CD4-positive, alpha-beta T cell treated with Interleukin-10 for 1 hour (primary cell): ENCODE measurements around the gene TMCO4.

Experiments used
- DNase-seq: peaks from one replicate; pipeline ENCODE4 v3.0.0-alpha.2; 2020

Gene TMCO4

DNA sequence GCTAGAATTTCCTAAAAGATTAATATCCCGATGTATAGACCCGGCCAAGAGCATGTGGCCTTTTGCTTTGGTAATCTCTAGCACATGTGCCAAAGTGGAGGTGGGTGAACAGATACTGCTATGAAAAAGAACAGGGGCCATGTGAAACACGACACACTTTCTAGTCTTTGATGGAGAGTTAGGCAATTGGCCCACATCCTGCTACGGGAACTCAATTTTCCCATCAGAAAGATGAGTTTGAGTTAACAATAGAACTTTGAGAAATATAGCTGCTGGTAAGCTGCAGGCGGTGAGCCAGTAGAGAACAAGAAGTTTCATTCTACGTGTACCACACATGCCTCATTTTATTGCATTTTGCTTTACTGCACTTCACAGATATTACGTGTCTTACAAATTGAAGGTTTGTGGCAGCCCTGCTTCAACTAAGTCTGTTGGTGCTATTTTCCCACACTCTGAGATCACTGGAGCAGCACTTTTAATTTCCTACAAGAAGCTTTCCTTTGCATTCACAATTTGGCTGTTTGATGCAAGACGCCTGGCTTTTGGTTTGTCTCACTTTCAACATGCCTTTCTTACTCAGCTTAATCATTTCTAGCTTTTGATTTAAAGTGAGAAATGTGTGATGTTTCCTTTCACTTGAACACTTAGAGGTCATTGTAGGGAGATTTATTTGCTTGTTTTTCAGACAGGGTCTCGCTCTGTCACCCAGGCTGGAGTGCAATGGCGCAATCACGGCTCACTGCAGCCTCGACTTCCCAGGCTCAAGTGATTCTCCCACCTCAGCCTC, 88.7 kb downstream of the TMCO4 start:
- DNase-seq = no peak

DNA sequence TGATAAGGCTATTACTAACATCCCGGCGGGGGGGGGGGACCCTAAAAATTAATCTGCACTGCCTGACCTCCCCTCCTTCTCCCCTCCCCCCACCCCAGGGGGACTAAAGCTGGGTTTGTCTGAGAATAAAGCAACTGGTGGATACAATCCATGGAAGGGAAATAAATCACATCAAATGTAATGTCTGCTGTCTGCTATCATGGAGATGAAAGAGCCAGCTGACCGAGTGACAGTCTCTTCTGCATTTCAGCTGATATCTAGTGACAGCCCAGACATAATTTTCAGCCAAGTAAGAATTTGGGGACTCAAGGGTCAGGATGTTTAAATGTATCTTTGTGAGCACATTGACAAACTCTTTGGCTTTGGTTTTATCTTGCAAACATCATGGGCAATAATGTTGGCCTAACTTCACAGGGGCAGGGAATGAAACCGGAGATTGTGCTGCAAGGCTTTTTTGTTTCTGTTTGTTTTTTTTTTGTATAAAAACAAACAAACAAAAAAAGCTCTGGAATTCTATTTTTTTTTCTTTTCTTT, 90.4 kb downstream of the TMCO4 start:
- DNase-seq = no peak

DNA sequence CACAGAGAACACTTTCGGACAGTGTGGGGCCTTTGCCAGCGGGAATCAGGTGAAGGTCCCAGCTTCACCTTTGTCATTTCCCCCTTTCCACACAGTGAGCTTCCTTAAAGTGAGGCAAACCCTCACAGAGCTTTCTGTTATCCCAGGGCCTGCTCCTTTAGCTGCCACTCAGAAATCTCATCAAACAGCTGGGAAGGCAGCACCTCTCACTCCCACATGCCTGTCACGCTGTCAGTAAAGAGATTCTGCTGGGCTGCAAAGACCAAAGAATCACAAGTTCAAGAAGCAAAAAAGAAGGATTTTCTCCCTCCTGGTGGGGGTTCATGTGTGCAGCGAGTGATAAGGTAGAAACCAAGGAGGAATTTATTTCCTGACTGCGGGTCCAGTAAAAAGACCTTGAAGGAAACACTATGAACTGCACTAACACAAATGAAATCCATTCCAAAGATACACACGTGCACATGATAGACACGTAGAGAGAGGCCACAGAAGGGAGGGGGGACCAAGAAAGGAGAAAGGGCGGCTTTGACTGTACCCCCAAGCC, 91.1 kb downstream of the TMCO4 start:
- DNase-seq = no peak

DNA sequence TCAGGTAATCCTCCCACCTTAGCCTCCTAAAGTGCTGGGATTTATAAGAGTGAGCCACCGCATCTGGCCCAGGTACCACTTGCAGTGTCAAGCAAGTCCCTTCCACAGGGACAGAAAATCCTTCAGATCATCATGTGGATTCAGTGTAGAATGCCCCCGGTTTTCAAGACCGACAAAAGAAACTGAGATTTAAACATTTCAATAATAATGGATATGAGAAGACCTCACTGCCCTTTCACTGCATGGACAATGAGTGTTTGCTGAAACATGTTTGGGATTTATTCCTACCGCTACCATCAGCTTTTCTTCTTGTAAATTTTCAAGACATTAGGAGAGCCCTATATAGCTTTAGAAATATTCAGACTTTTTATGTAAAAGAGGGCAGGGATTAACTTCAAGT, 93.6 kb downstream of the TMCO4 start:
- DNase-seq = no peak

DNA sequence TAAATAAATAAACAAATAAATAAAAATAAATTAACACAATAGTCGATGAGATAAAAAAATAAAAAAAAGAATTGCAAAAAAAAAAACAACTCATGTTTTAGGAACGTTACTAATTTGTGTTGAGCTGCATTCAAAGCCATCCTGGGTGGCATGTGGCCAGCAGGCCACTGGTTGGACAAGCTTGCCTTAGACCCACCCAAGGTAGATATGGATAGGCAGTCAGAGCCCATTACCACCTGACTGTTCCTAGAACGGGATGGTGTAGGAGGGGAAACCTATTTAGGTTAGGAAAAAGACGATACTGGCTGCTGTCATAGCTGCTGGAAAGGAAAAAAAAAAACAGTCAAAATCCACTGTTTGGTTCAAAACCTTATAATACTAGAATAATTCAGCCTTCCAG, 94.3 kb downstream of the TMCO4 start:
- DNase-seq = no peak

DNA sequence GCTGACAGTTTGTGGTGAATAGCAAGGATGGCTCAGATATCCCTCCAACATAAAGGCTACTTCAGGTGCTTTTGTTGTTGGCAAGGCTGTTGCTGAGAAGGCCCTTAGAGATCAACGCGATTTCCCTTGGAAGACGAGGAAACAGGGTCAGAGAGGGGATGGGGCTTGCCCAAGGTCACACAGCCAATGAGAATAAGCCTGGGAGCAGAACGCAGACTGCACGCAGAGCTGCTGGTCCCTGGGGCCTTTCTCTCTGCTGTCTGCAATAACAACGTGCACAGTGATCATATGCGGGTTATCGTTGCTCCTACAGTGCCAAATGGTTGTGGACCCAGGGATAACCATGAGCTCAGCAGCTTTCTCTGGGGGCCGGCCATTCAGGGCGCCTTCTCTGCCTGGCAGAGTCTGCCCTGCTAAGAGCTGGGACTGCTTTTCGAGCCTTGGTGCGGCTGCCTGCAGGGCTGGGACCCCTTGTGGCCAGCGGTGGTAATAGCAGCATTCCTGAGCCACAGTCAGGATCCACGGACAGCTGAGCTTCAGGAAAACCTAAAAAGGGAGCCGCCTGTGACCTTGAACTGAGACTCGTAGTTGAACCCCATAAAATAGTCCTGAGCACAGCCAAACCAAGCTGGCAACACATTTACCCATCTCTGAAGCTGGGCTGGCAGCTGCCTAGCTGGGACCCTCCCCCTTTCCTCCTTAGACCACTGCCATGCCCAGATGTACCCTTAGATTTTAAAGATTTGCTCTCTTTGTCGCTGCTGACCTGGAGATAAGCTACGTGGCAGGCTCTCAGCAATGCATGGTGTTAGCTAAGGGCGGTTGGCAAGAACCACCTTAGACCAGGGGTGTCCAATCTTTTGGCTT, 95.2 kb downstream of the TMCO4 start:
- DNase-seq = peak; percentile 64

DNA sequence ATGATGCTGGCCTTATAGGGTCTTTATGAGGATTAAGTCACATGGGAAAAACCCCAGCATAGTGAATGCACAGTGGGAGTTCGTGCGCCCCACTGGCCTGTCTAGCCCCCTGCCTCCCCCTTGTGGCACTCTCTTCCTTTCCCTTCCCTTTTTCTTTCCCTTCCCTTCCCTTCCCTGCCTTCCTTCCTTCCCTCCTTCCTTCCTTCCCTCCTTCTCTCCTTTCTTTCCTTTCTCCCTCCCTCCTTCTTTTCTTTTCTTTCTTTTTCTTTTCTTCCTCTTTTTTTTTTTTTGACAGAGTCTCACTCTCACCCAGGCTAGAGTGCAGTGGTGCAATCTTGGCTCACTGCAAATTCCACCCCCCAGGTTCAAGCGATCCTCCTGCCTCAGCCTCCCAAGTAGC, 96.4 kb downstream of the TMCO4 start:
- DNase-seq = no peak

DNA sequence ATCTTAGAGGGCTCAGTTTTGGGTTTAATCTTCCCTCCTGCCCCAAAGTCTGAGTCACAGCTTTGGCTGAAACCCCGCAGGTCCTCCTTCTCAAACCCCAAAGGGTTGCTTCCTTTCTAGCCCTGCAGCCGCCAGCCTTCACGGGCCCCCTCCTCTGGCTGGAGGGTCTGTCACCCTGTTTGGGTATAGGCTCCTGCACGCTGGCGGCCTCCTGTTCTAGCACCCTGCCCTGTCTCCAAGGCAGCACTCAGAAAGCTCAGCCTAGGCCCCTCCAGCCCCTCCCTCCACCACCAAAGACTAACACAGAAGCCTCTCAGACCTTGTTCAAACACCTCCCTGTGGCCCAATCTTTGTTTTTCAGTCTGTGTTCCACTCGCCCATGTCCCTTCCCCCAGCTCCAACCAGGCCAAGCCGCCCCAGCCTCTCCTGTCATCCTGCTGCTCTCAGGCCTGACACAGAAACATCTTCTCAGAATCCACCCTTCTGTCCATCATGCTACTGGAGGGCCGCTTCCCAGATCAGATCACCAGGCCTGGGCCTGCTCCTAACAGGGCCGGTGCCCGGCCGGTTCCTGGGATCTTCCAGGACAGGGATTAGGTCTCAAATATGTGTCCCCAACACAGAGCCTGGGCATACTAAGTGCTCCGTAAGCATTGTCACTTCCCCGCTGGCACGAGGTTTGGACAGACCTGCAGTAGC, 99.5 kb downstream of the TMCO4 start:
- DNase-seq = no peak

DNA sequence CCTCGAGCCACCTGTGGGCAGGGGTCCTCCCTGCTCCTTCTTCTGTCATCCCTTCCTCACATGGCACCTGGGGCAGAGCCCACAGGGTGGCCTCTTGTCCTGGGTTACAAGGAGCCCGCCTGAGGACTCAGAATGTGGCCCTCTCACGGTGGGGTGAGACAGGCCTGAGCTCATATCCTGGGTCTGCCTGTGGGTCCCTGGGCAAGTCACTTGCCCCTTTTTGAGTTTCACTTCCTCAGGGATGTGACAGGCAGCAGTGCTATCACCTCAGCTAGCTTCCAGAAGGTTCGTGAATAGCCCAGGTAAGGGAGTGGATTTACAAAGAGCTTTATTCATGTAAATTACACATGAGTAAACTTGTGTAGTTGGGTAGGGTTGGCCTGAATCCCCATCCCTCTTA, 101.5 kb downstream of the TMCO4 start:
- DNase-seq = no peak

DNA sequence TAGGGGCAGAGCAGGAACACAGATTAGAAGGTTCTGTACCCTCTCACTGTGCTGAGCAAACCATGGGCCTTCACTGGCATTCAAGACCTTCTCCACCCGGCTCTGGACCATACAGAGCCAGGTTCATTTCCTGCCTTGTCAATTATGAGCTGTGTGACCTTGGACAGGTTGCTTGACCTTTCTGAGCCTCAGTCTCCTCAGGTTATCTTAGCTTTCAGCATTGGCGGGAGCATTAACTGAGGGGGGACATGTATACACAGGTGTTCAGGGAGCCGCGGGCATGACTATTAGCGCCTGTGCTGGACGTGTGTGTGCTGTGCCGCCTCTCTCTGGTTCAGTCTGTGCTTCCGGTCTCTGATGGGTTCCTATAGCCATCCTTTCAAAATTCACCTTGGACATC, 102.9 kb downstream of the TMCO4 start:
- DNase-seq = no peak

DNA sequence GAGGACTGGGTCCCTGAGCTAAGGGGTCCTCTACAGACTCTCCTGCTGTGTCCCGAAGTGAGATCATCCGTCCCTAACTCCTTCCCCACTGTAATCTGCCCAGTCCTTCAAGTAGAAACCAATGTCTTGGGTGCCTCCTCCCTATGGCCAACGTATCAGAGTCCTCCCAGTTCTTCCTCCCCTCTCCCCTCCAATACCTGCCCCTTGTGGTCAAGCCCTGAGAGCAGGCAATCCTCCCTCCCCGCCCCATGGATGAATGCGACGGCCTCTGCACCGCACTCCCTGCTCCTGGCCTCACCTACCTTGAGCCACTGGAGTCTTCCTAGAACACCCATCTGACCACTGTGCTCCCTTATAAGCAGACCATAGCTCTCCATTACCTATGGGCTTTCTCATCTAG, 103.9 kb downstream of the TMCO4 start:
- no peak for DNase-seq

DNA sequence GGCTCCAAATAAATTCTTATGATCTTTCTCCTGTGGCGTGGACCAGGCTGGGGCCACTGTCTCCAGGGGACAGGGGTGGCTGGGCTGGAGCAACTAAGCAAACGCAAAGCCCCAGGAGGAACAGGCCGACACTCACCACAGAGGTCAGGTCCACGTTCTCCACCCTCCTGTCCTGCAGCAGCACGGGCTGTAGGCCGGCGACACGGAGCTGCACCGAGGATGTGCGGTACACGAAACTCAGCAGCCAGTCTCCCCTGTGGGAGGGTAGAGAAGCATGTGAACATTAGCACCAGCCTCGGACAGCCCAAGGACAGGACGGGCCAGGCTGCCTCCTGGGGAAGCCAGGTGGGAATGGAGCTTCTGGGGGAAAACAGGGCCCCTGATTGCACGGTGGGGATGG, 105.4 kb downstream of the TMCO4 start:
- no peak for DNase-seq

DNA sequence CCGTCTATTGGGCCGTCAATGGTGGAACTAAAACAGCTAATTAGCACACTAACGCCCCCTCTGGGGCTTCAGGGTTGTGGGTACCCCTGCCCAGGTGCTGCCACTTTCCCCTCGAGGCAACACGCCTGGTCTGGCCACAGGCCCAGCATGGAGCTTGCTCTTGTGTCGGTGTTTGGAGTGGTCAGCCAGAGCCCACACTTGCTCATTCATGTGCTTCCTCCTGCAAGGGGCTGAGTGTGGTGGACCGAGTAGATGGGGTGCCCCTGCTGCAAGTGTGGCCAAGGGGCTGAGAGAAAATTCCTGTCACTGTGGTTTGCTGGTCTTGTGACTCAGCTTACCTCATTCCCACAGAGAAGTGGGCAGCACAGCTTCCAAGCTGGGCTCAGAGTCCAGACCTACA, 109.4 kb downstream of the TMCO4 start:
- no peak for DNase-seq

DNA sequence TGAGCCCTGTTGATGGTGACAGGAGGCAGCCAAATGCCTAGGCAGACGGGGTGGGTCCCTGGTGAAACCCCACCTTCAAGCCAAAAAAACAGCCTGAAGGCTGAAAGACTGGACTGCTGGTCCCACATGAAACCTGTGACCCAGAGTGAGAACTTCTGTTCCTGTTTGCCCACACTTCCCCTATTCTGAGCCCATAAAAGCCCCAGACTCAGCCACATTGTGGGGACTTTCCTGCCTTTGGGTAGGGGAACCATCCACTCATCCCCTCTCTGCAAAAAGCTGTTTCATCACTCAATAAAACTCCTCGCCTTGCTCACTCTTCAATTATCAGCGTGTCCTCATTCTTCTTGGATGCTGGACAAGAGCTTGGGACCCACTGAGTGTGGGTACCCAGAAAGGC, 109.9 kb downstream of the TMCO4 start:
- DNase-seq = no peak

DNA sequence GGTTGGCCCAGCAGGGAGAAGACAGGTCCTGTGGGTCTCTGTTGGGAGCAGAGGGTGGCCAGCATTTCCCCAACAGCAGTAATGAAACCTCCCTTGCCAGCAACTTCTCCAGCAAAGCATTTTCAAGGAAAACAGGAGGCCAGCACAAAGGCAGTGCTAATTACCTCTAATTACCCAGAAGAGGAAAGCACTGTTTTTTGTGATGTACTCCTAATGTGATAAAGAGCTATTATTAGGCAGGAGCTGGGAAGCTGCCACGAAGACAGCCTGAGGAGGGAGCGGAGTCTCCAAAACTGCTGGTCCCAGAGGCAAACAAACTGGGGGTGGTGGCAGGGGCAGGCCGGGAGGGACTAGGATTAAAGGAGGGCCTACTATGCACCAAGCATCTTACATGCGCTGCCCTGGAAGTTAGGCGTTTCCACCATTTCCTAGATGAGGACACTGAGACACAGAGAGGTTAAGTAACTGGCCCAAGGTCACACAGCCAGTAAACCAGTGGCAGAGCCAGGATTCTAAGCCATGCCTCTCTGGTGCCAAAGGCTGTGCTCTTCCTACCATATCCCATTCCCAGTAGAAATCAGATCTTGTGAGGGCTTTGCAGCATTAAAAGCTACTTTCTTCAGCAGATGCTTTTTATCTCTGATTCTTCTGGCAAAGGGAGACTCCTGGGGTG, 110.5 kb downstream of the TMCO4 start:
- DNase-seq = no peak

DNA sequence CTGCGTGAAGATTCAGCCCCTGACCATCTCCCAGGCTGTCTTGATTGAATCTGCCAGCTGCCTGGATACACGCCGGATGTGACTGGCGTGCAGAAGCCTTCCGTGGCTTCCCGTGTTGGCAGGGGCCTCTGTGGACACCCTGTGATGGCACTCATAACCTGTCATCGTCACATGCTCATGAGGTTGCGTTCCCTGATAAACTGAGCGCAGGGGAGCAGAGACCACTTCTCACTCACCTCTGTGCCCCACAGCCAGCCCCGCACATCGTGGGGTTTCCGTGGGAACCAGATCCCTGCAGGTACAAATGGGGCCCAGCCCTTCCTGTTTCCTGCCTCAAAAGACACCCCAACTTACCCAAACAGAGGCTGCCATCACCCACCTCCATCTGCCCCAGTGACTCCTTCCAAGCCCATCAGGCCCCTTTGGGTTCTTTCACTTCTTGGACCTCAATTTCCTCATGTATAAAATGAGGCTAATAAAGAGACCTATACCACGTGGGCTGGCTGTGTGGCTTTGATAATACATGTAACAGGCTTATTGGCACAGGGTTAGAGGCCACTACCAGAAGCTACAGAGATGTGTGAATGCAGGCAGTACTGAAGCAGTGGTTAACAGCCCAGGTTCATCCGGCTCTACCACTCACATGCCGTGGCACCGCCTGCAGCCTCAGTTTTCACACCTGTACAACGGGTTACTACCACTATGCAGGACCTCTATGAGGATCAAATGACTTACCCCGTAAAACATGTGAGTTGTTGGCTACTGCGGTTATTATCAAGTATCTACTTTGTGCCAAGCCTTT, 111.5 kb downstream of the TMCO4 start:
- peak; percentile 63 for DNase-seq

DNA sequence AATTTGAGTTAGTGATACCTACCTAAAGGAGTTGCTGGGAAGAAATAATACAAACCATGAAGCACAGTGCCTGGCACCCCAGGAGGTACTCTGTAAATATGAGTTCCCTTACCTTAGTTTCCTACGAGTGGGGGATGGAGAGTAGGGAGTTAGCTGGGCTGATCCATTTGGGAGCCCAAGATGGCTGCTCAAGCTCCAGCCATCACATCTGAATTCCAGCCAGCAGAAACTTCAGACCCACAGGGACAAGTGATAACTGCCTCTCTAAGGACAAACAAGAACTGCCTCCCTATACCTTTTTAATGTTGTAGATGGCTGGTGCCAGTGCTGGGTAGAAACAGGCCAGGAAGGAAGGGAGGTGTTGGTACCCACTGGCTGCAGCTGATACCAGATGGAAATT, 112.3 kb downstream of the TMCO4 start:
- no peak for DNase-seq

DNA sequence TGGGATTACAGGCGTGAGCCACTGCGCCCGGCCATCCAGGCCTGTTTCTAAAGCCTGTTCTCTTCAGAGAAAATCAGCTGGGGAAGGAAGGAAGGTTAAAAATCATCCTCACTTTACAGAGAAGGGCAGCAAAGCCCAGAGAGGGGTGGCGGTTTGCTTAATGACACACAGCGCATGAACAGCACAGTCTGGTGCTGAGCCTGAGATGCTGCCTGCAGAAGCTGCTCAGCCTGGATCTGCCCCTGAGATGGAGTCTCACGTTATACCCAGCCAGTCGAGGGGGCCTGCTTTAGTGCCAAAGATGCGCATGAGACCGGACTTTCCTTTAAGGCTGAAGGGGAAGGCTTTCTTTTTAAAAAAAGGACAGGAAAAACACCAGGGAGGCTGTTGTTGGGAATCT, 113.7 kb downstream of the TMCO4 start:
- DNase-seq = no peak

DNA sequence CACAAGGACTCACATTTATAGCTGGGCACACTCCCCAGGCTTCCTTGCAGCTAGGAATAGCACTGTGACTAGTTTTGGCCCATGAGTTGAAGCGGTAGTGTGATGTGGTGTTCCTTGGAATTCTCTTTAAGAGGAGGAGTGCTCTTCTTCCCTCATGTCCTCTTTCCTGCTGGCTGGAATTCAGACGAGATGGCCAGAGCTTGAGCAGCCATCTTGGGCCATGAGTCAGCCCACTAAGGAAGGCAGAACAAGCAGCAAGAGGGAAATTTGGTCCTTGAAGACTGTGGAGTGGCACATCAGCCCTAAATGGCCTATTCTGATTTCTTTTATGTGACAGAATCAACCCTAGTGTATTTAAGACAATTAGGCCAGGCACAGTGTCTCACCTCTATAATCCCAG, 115.0 kb downstream of the TMCO4 start:
- no peak for DNase-seq

DNA sequence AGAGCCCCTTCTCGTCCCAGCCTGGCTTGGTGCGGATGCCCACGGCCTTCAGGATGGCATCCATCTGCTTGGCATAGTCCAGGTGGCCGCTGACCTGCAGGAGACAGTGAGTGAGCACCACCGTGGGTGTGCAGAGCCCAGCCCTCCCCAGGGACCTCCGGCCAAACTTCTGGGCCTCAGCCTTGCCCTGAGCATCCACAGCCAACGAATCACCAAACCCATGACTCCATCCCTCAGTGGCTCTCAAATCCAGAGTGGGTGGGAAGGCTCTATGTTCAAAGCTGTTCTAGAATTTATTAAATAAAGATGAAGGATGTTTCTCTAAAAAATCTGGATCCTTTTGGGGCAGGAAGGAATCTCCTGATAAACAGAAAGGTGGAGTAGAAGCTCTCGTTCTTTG, 116.4 kb downstream of the TMCO4 start:
- DNase-seq = no peak

DNA sequence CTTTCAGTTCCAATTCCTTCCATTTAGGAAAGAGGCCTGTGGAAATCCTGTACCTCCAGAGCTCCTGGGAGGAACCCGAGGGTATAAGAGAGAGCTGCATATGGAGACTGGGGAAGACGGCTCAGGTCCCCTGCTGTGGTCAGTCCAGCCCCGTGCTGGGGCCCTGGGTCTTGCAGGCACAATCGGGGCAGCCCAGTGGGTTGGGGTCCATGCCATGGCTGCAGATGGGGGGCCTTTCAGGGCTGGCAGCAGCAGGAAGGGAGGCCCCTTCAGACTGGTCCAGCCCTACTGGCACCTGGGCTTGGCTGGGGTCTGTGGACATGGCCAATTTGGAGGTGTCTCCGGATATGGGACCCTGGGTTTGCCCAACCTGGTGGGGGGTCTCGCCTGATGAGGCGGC, 116.8 kb downstream of the TMCO4 start:
- DNase-seq = no peak

DNA sequence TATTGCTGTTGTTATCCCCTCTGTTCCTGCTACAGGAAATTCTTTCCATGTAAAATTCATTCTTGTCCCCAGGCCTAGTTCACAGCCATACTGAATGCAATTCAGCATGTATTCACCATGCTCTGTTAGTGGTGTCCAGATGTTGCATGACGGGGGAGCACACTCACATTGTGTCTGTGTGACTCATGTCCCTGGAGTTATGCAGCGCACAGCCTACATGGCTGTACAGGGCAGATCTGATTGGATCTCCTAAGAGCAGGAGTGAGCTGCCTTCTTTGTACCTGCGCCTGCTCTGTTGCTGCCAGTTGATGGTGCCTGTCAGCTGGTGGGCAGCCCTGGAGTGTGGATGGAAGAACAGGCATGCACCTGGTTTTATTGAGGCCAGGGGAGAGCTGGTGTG, 117.5 kb downstream of the TMCO4 start:
- no peak for DNase-seq
